ENCODE results near the gene HECW1.
"Not testable (repeated sequence)": the region's sequence is repeated elsewhere in the genome, so short reads cannot be mapped to it uniquely, and the experiment has no call there.

The HECW1 gene

GRCh38 chr7:43112941-43113621 lies 634 bp downstream of the HECW1 start:
- DNase-seq, result no peak

DNA sequence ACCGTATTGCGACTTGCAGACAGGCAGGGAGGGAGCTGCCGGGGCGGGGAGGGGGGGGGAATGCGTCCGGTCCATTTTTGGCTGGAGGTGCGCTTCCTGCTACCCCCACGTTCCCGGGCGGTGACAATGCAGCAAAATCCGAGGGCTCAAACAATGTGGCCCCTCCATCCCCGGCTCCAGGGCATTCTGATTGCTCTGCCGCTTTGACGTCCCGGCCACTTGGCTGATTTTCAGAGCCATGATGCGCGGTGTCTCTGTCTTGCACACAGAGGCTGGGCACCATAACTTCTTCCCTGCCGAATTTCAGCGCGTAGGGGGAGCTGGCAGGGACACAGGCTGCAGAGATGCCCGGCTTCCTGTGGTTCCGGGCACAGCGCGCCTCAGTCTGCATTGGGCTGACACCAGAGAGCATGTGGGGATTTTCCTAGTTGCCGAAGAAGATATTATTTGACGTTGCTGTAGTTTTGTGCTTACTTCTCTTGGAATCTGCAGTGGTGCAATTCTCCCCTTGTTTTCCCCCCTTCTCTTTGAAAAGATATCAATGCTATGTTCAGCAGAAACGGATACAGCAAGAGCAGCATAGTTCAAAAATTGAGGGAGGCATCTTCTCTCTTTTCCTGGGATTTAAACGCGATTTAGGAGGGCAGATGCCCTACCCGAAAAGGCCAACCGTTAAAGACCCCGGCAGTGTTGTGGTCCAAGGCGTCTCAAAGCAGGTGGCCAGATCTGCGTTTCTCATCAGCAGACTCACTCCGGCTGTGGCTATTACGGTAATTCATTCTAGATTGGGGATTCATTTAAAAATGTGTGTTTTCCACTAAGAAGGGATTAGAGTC lies 1.4 kb downstream of the HECW1 start:
- DNase-seq, result no peak

- DNase-seq, result no peak
Measured at GRCh38 chr7:43114458-43114780, 2.0 kb downstream of the HECW1 start.

- no peak for DNase-seq
Measured at GRCh38 chr7:43116451-43116850, 4.0 kb downstream of the HECW1 start.

DNA sequence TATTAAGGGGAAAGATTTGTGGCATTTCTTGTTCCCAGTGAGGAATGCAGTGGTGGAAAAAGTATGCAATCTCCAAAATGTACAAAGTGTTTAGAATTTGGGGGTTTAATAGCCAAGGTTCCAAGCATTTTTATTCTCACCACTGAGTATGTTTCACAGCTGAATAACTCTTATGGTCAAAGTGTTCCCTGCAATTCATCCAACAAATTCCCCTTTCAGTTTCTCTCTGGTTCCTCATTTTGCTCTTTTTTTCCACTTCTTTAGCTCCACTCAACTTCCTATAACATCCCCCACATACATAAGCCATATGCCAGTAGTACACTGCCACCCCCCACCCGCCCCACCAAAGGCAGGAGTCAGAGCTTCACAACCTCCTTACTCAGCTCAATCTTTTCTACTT lies 4.6 kb downstream of the HECW1 start:
- DNase-seq, result no peak

DNA sequence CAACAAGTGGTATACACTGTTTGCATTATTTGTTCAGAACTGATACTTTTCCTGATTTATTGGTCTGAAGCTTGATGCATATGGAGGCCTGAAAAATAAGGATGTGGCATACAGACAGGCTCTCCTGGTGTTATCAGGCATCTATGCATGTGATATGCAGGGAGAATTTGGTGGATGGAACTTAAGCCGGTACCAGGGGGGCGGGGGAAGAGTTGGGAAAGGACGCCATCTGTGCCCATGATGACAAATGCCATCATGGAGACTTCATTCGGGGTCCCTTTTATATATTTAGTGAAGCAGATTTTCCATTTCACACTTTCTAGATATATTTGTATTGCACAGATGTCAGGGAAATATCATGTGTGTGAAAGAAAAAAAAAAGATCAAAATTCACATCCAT lies 5.4 kb downstream of the HECW1 start:
- no peak for DNase-seq

GRCh38 chr7:43118313-43118712 lies 5.9 kb downstream of the HECW1 start:
- DNase-seq, result no peak

DNA sequence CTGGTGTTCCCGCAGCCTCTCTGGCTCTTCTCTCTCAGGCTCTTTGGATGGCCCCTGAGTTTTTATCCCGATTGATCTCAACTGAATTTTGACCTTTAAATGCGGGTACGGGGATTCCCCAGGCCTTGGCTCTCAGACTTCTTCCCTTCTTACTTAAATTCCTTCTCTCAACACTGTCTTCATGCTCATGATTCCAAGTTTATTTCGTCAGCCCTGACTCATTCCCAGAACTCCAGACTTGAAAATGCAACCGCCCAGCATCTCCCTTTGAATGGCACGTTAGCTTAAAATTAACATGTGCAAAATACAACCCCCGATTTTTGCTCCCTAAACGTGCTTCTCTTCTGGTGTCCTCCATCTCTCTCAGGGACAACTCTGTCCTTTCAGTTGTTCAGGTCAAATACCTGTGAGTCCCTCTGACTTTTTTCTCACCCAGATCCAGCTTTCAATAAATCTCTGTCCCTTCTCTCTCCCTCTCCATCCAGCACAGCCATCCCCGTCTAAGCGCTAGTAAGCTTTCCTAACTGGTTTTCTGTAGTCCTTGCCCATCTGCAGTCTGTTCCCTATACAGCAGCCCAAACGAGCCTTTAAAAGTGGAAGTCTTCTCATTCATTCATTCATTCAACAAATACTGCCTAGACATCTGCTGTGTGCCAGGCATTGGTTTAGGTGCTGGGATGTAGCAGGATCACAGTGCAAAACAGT lies 7.1 kb downstream of the HECW1 start:
- DNase-seq, result no peak

DNA sequence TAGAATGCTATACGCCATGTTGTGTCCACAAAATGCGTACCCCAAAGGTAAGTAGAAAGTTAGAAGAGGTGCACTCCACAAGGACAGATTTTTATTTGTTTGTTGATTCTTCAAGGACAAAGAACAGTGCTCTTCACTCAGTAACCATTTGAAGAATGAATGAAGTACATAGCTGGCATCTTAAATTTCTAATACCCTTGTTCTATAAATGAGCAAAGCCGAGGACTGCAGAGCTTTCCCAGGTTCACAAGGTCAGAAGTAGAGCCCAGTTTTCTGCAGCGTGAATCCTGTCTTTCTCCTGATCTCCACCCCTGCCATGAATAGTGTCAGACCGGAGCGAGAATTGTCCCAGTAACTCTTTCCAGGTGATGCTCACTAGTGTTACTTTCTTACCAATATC lies 9.5 kb downstream of the HECW1 start:
- no peak for DNase-seq

- no peak for DNase-seq
Measured at GRCh38 chr7:43123457-43123856, 11.0 kb downstream of the HECW1 start.

- no peak for DNase-seq
Measured at GRCh38 chr7:43124388-43124787, 11.9 kb downstream of the HECW1 start.

GRCh38 chr7:43130347-43130746 lies 17.9 kb downstream of the HECW1 start:
- no peak for DNase-seq

- DNase-seq, result no peak
Measured at GRCh38 chr7:43135129-43135528, 22.7 kb downstream of the HECW1 start.

DNA sequence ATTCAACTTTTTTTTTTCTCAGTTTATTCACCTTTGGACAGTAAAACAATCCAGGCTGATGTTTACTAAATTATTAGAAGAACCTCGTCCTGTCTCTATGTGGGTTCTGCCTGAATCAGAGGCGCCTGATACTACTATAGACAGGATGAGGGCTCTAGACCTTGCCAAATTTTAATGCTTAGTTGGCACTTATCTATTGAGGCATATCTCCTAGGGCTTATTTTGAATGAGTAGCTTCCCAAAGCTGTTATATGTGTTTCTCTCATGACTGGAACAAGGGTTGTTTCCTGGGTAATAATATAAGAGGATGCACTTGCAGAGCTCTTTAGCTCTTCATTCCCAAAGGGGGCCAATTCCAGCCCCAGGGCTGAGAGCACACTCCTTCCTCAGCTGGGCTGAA lies 23.6 kb downstream of the HECW1 start:
- DNase-seq, result no peak

DNA sequence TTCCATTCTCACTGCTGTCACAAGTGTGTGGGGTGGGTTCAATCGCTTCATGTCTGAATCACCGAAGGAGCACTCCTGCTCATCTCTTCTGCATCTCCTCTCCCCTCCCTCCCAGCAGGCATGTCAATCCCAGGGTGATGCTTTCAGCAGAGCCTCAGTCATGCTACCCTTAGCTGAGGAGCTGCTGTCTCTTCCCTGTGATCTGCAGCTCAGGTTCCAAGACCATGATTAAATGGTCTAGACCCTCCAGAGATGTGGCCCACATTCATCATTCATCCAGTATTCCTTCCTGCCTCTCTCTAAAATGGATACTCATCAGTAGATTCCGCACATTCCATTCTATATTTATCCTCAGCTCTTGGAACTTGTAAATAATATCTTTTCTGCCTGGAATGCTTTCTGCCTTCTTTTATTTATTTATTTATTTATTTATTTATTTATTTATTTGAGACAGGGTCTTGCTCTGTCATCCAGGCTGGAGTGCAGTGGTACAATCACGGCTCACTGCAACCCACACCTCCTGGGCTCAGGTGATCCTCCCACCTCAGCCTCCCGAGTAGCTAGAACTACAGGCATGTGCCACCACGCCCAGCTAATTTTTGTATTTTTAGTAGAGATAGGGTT lies 24.8 kb downstream of the HECW1 start:
- not testable (repeated sequence) for DNase-seq

DNA sequence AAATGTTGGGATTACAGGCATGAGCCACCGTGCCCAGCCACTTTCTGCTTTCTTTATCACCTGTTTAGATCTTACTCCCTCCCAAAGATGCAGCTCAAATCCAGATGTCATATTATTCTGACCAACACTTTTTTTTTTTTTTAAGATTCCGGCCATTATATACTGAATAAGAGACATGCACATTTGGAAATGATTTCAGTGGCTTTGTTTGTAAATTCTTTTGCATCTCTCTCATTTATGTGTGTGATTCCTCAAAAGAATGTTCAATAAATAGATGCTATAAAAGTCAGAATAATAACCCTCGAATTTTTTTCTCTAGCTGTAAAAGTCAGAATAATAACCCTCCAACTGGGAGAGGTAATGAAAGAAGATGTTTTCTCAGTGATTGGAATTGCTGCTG lies 25.4 kb downstream of the HECW1 start:
- DNase-seq, result no peak

DNA sequence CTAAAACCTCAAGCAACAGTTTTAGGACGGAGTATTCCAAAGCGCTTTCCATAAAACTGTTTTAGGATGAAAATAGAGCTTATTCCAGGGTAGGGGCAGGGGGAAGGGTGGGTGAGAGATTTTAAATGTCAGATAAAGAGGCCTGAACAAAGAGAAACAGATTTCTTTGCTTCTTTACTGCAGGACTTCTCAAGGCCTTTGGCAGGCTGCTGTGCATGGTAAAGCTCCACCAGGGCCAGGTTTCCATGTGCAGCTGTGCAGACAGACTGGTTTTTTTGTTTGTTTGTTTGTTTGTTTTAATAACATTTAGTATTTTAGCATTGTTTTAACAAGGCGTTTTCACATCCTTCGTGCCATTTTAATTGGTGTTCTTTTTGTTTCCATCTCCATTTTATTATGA lies 26.3 kb downstream of the HECW1 start:
- DNase-seq, result no peak

DNA sequence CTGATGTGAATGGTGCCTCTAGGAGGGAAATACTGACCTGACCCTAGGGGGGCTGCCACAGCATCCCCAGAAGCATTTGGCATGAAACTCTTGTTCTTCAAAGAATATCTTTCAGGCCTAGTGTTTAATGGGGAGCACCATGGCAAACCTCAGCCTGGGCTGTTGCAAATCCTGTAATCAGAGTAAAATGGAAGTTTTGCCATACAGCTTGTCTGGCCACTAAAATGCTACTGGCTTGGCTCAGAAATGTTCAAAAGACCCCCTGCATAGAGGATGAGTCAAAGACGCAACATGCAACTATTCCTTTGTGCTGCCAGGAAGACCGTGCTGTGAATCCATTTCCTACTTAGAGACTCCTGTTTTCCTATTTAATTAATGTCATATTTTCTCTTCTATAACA lies 26.7 kb downstream of the HECW1 start:
- DNase-seq, result no peak

- no peak for DNase-seq
Measured at GRCh38 chr7:43140186-43140585, 27.7 kb downstream of the HECW1 start.

GRCh38 chr7:43141091-43141490 lies 28.6 kb downstream of the HECW1 start:
- no peak for DNase-seq

DNA sequence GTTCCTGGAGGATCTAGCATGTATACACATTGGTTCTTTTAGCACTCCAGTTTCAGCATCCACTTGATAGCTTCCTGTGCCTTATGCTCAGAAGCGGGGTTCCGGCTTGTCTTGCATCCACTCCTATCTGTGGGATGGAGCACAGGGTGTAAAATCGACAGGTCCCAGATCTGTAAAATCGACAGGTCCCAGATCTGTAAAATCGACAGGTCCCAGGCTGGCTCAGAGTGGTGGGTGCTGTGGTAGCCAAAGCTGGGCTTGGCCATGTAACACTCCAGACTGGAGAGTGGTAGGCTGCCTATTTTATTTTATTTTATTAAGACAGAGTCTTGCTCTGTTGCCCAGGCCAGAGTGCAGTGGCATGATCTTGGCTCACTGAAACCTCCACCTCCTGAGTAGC lies 30.3 kb downstream of the HECW1 start:
- DNase-seq, result no peak

DNA sequence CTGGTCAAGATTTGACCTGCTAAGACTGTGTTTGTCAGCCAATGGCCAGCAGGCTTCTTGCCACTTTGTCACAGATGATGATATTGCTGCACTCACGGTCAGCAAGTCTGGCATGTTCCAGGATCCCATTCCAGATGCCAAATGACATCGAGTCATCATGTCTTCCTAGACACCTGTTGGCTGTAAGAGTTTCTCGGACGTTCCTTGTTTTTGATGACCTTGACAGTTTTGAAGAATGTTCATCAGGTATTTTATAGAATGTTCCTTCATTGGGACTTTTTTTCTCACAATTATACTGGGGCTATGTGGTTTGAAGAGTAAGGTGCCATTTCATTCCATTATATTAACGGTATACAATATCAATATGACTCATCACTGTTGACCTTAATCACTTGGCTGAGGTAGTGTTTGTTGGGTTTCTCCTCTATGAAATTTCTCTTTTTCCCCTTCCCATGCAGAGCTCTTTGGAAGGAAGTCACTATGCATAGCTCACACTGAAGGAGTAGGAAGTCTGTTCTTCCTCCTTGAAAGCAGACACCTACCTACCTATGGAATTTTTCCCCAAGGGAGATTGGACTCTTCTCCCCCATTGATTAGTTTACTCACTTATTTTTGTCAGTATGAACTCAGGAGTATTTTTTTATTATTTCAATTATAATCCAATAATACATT lies 31.6 kb downstream of the HECW1 start:
- no peak for DNase-seq

DNA sequence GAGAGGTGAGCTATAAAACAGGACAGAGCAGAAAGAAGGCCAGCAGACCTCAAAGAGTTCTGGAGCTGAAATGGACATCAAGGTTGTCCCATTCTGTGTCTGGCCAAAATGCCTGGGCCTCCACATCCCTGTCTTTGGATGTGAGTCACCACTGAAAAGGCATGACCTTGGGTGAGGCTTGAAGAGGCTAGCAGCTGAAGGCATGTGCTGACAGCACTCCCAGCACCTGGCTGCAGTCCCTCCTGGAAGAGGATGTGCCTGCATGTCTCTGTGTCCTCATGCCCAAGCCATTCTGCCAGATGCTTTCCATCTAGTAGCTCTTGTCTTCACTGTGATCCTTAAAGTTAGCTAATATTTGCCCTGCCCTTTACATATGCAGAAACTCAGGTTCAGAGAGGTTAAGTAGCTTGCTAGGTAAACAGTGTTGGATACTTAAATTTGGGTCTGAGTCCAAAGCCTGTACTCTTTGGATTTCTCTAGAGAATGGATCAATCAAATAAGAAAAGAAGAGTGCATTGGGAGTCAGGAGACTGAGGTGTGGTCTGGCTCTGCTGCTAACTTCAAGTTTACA lies 35.8 kb downstream of the HECW1 start:
- no peak for DNase-seq
